ENCODE measurements around the gene UCP2. TPM values are rescaled to one million over a fixed set of nuclear protein-coding genes. Genes with fewer than 3 reads are reported as not detected.

UCP2 gene
- total RNA-seq, 1 donor: 1.5 TPM

- no peak overlapping the region for H3K4me3 ChIP-seq (ENCODE audit: low read depth, low read length)
- TF ChIP-seq, protein P1, sequence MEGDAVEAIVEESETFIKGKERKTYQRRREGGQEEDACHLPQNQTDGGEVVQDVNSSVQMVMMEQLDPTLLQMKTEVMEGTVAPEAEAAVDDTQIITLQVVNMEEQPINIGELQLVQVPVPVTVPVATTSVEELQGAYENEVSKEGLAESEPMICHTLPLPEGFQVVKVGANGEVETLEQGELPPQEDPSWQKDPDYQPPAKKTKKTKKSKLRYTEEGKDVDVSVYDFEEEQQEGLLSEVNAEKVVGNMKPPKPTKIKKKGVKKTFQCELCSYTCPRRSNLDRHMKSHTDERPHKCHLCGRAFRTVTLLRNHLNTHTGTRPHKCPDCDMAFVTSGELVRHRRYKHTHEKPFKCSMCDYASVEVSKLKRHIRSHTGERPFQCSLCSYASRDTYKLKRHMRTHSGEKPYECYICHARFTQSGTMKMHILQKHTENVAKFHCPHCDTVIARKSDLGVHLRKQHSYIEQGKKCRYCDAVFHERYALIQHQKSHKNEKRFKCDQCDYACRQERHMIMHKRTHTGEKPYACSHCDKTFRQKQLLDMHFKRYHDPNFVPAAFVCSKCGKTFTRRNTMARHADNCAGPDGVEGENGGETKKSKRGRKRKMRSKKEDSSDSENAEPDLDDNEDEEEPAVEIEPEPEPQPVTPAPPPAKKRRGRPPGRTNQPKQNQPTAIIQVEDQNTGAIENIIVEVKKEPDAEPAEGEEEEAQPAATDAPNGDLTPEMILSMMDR (IDR thresholded peaks at IDR 0.05; ENCODE audit: insufficient read depth, low read length): no peak
- DNase-seq (ENCODE audit: low read depth): no peak
Measured at GRCh38 chr11:73946798-73947458, 35.7 kb downstream of the UCP2 start.

DNA sequence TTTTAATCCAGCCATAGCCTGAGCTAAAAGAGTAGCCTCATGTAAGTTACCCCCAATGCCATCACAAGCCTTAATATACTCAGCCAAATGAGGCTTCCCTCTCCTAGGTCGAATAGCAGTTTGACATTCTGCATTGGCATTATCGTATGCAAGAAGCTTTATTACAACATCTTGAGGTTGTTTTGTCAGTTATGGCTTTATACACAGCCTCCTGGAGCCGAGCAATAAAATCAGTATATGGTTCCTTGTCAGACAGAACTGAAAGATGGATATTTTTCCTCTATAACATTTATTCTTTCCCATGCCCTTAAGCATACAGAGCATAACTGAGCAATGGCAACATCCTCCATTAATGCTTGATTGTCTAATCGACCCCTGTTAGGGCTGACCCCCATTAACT lies 37.2 kb downstream of the UCP2 start:
- no peak overlapping the region for H3K4me3 ChIP-seq (ENCODE audit: low read depth, low read length)
- TF ChIP-seq, protein P1 (IDR thresholded peaks at IDR 0.05; ENCODE audit: insufficient read depth, low read length): no peak
- no peak for DNase-seq (ENCODE audit: low read depth)

- no peak for DNase-seq (ENCODE audit: low read depth)
- H3K4me3 ChIP-seq (ENCODE audit: low read depth, low read length): no peak overlapping the region
- TF ChIP-seq, protein P1 (IDR thresholded peaks at IDR 0.05; ENCODE audit: insufficient read depth, low read length): no peak
Measured at GRCh38 chr11:73944901-73945300, 37.7 kb downstream of the UCP2 start.

DNA sequence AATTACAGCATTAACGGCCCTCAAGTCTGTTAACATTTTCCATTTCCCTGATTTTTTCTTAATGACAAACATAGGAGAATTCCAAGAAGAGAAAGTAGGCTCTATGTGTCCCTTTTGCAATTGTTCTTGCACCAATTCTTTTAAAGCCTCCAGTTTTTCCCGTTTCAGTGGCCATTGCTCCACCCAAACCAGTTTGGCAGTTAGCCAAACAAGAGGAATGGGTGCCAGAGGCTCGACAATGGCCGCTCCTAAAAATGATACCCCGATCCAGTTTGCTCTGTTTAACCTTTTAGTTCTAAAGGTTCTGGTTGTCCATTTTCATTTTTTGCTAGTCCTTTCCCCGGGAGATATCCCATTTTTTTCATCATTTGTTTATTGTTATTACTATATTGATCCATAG lies 38.6 kb downstream of the UCP2 start:
- no peak for DNase-seq (ENCODE audit: low read depth)
- no peak overlapping the region for H3K4me3 ChIP-seq (ENCODE audit: low read depth, low read length)
- TF ChIP-seq, protein P1 (IDR thresholded peaks at IDR 0.05; ENCODE audit: insufficient read depth, low read length): no peak

DNA sequence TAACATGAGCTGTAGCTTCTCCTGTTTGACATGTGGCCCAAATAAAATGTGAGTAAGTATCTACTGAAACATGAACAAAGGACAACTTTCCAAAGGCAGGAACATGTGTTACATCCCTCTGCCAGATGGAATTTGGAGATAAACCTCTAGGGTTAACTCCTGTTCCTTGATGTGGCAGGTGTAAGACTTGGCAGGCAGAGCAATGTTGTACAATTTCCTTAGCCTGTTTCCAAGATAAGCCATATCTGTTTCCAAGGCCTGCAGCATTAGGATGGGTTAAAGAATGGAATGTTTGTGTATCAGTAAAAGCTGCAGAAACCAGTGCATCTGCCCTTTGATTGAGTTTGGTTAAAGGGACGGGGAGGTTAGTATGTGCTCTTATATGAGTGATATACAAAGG lies 40.6 kb downstream of the UCP2 start:
- no peak for DNase-seq (ENCODE audit: low read depth)
- TF ChIP-seq, protein P1 (IDR thresholded peaks at IDR 0.05; ENCODE audit: insufficient read depth, low read length): no peak
- no peak overlapping the region for H3K4me3 ChIP-seq (ENCODE audit: low read depth, low read length)

GRCh38 chr11:73940801-73941570 lies 41.7 kb downstream of the UCP2 start:
- peak; percentile 16 for DNase-seq (ENCODE audit: low read depth)
- H3K4me3 ChIP-seq (ENCODE audit: low read depth, low read length): no peak overlapping the region
- TF ChIP-seq, protein P1 (IDR thresholded peaks at IDR 0.05; ENCODE audit: insufficient read depth, low read length): no peak

Measured in fibroblast of the aortic adventitia (primary cell).